Gastrocnemius medialis (tissue), 4 donors: ENCODE data around the gene CERCAM.

Experiments used
- CTCF ChIP-seq, 5 experiments: fragments of 450-650 bp in 3 of 5; fragments of 200-600 bp in 2 of 5; sonication (generic) in 2 of 5; IDR thresholded peaks in 4 of 5; conservative IDR thresholded peaks in 1 of 5; 1 replicate in 4 of 5; 2 replicates in 1 of 5; pipeline ENCODE4 v1.5.1; 2016 to 2019; ENCODE audit warnings: antibody characterized with exemption in 5 of 5, mild to moderate bottlenecking in 3 of 5, moderate library complexity in 3 of 5
- POLR2A ChIP-seq, 2 donors: fragments of 450-650 bp; IDR thresholded peaks; one replicate each; pipeline ENCODE4 v1.6.1; 2017; ENCODE audit warnings: antibody characterized with exemption in 2 of 2, mild to moderate bottlenecking in 2 of 2, moderate library complexity in 2 of 2

- TF ChIP-seq POLR2A (IDR thresholded peaks at IDR 0.05): no peak
- no peak for TF ChIP-seq CTCF (IDR thresholded peaks at IDR 0.05 in 4 of 5, conservative IDR thresholded peaks at IDR 0.05 in 1 of 5)
These were observed 4.6 kb upstream of the CERCAM start for GRCh38 chr9:128416014-128416413.
